Measurements from ENCODE around the gene CORO6.
A peak's percentile ranks its signal among the peaks of the same experiment; 100 is the strongest.

The CORO6 gene

GRCh38 chr17:29579866-29580771 lies 42.6 kb downstream of the CORO6 start:
- no peak for TF ChIP-seq EZH2phosphoT487 (IDR thresholded peaks at IDR 0.05; ENCODE audit: borderline replicate concordance)
- TF ChIP-seq CTCF (conservative IDR thresholded peaks at IDR 0.05; ENCODE audit: low read length) = peak; percentile 87
- Histone ChIP-seq H3K9me2 (replicated peaks; ENCODE audit: low read depth, low read length) (no peaks in the 10 kb centered on the region), H3K4me3 (ENCODE audit: low read length, poor library complexity, severe bottlenecking) (no peak overlapping the region), H3K4me2 (ENCODE audit: low read depth, low read length, poor library complexity, severe bottlenecking) (no peak overlapping the region), H3K9me3 (ENCODE audit: insufficient read depth, low read depth, low read length) (no peaks in the 10 kb centered on the region), H2AFZ (ENCODE audit: low read length) (no peak overlapping the region), H3K36me3 (ENCODE audit: insufficient read depth, low read length) (peaks cover 52% of the 10 kb centered on the region; the same call in 1 of the 2 replicates), H3K27me3 (ENCODE audit: insufficient read depth, low read length, poor library complexity, severe bottlenecking) (no peaks in the 10 kb centered on the region), H3K4me1 (ENCODE audit: insufficient read depth, low read length, poor library complexity, severe bottlenecking) (peaks cover 9% of the 10 kb centered on the region), H3K9ac (ENCODE audit: low read depth, low read length, poor library complexity, severe bottlenecking) (no peak overlapping the region), H3F3A (ENCODE audit: low read depth) (no peaks in the 10 kb centered on the region), H4K20me1 (ENCODE audit: insufficient read depth, low read length, poor library complexity, severe bottlenecking) (peaks cover 19% of the 10 kb centered on the region), H3K79me2 (ENCODE audit: insufficient read depth, low read length) (peaks cover 22% of the 10 kb centered on the region)

- TF ChIP-seq EZH2phosphoT487 (IDR thresholded peaks at IDR 0.05; ENCODE audit: borderline replicate concordance) (no peak), CTCF (conservative IDR thresholded peaks at IDR 0.05; ENCODE audit: low read length) (no peak)
- H3K9me3 ChIP-seq (ENCODE audit: insufficient read depth, low read depth, low read length) = no peaks in the 10 kb centered on the region
- peaks cover 60% of the 10 kb centered on the region; the same call in 1 of the 2 replicates for H3K36me3 ChIP-seq (ENCODE audit: insufficient read depth, low read length)
- no peak overlapping the region for H3K9ac ChIP-seq (ENCODE audit: low read depth, low read length, poor library complexity, severe bottlenecking)
- H3K4me3 ChIP-seq (ENCODE audit: low read length, poor library complexity, severe bottlenecking) = no peak overlapping the region
- peaks cover 8% of the 10 kb centered on the region for H4K20me1 ChIP-seq (ENCODE audit: insufficient read depth, low read length, poor library complexity, severe bottlenecking)
- no peaks in the 10 kb centered on the region for H3F3A ChIP-seq (ENCODE audit: low read depth)
- H3K79me2 ChIP-seq (ENCODE audit: insufficient read depth, low read length) = peaks cover 9% of the 10 kb centered on the region; the same call in 1 of the 2 replicates
- no peak overlapping the region for H3K4me2 ChIP-seq (ENCODE audit: low read depth, low read length, poor library complexity, severe bottlenecking)
- no peak overlapping the region for H2AFZ ChIP-seq (ENCODE audit: low read length)
- no peaks in the 10 kb centered on the region for H3K27me3 ChIP-seq (ENCODE audit: insufficient read depth, low read length, poor library complexity, severe bottlenecking)
- no peaks in the 10 kb centered on the region for H3K4me1 ChIP-seq (ENCODE audit: insufficient read depth, low read length, poor library complexity, severe bottlenecking)
- no peaks in the 10 kb centered on the region for H3K9me2 ChIP-seq (replicated peaks; ENCODE audit: low read depth, low read length)
These were observed 43.9 kb downstream of the CORO6 start for GRCh38 chr17:29578626-29579485.

GRCh38 chr17:29577385-29578211 lies 45.1 kb downstream of the CORO6 start:
- Histone ChIP-seq H3K9me2 (replicated peaks; ENCODE audit: low read depth, low read length) (no peaks in the 10 kb centered on the region), H3K79me2 (ENCODE audit: insufficient read depth, low read length) (no peaks in the 10 kb centered on the region), H3K9me3 (ENCODE audit: insufficient read depth, low read depth, low read length) (no peaks in the 10 kb centered on the region), H3K4me3 (ENCODE audit: low read length, poor library complexity, severe bottlenecking) (no peak overlapping the region), H4K20me1 (ENCODE audit: insufficient read depth, low read length, poor library complexity, severe bottlenecking) (peaks cover 6% of the 10 kb centered on the region), H3F3A (ENCODE audit: low read depth) (no peaks in the 10 kb centered on the region), H3K27me3 (ENCODE audit: insufficient read depth, low read length, poor library complexity, severe bottlenecking) (no peaks in the 10 kb centered on the region), H3K4me2 (ENCODE audit: low read depth, low read length, poor library complexity, severe bottlenecking) (no peak overlapping the region), H2AFZ (ENCODE audit: low read length) (no peak overlapping the region), H3K9ac (ENCODE audit: low read depth, low read length, poor library complexity, severe bottlenecking) (no peak overlapping the region), H3K4me1 (ENCODE audit: insufficient read depth, low read length, poor library complexity, severe bottlenecking) (no peaks in the 10 kb centered on the region), H3K36me3 (ENCODE audit: insufficient read depth, low read length) (peaks cover 66% of the 10 kb centered on the region; the same call in 1 of the 2 replicates)
- no peak for TF ChIP-seq CTCF (conservative IDR thresholded peaks at IDR 0.05; ENCODE audit: low read length)
- no peak for TF ChIP-seq EZH2phosphoT487 (IDR thresholded peaks at IDR 0.05; ENCODE audit: borderline replicate concordance)

Measured in Loucy (cell line).